Posterior vena cava (tissue), 2 donors: ENCODE data around the gene COX7A1. TPM values are rescaled to one million over a fixed set of nuclear protein-coding genes. Genes with fewer than 3 reads are reported as not detected.

Source experiments
- total RNA-seq, 2 donors: library from RNA; stranded (reverse); fragmentation: NEBNext Ultra II Directional; extraction: Animal tissue kit (Norgen Biotek cat#: 25700); gene quantifications; one replicate each; pipeline ENCODE4 v1.2.1, GENCODE V29; 2021
- donor health status: DM: yes; HTN: yes; CAD: no.
- donor health status: DM: yes; HTN: yes; CAD: no.

Gene COX7A1
- total RNA-seq, 2 donors from 2014 or later = 232 to 242 TPM

Other genes with a start within 250 kb of the COX7A1 start
- 10 to 100 TPM; 12.4 to 13.4 TPM for gene HCST, start 249.9 kb downstream of the COX7A1 start, total RNA-seq
- gene TYROBP, start 244.2 kb downstream of the COX7A1 start, total RNA-seq = 10 to 100 TPM; 58.8 to 96.5 TPM
- 10 to 100 TPM; 13.3 to 14.2 TPM for gene LRFN3, start 216.1 kb downstream of the COX7A1 start, total RNA-seq
- gene SDHAF1, start 157.3 kb downstream of the COX7A1 start, total RNA-seq = 10 to 100 TPM; 11.2 to 13.3 TPM
- under 1 TPM; 0.24 to 0.93 TPM for gene SYNE4, start 143.6 kb downstream of the COX7A1 start, total RNA-seq
- gene ALKBH6, start 138.2 kb downstream of the COX7A1 start, total RNA-seq = 10 to 100 TPM; 10.8 to 14.4 TPM
- gene CLIP3, start 119.6 kb downstream of the COX7A1 start, total RNA-seq = 10 to 100 TPM; 30.4 to 32.0 TPM
- gene THAP8, start 98.2 kb downstream of the COX7A1 start, total RNA-seq = 1 to 10 TPM; 2.9 to 3.7 TPM
- under 1 TPM; 0.37 to 0.71 TPM for gene WDR62, start 97.5 kb downstream of the COX7A1 start, total RNA-seq
- gene OVOL3, start 41.3 kb downstream of the COX7A1 start, total RNA-seq = not detected
- 10 to 100 TPM; 43.9 to 47.6 TPM for gene POLR2I, start 37.6 kb downstream of the COX7A1 start, total RNA-seq
- gene TBCB, start 37.0 kb downstream of the COX7A1 start, total RNA-seq = 100 to 1,000 TPM; 133 to 141 TPM
- 100 to 1,000 TPM; 586 to 597 TPM for gene CAPNS1, start 12.4 kb downstream of the COX7A1 start, total RNA-seq
- gene ZNF565, start 62.2 kb upstream of the COX7A1 start, total RNA-seq = 1 to 10 TPM; 5.2 to 5.3 TPM
- gene ZNF146, start 62.7 kb upstream of the COX7A1 start, total RNA-seq = 10 to 100 TPM; 40.2 to 41.7 TPM
- 1 to 10 TPM; 3.9 to 4.3 TPM for gene ZFP14, start 226.8 kb upstream of the COX7A1 start, total RNA-seq